HG03139 (cell line): ENCODE data around the gene SPTLC3.
"Not testable (repeated sequence)": the region's sequence is repeated elsewhere in the genome, so short reads cannot be mapped to it uniquely, and the experiment has no call there.

Experiments used
- ATAC-seq: cut with Tn5 transposase; IDR thresholded peaks from one replicate; pipeline ENCODE4 v1.9.1; 2021; ENCODE audit not compliant: unreplicated experiment

Gene SPTLC3

GRCh38 chr20:13008761-13009681, at the start of gene SPTLC3:
Gene SPTLC3 (plus strand): TSS chr20:13008972. CDS start chr20:13009268, 296 bp downstream.
- ATAC-seq: peak; percentile 24

DNA sequence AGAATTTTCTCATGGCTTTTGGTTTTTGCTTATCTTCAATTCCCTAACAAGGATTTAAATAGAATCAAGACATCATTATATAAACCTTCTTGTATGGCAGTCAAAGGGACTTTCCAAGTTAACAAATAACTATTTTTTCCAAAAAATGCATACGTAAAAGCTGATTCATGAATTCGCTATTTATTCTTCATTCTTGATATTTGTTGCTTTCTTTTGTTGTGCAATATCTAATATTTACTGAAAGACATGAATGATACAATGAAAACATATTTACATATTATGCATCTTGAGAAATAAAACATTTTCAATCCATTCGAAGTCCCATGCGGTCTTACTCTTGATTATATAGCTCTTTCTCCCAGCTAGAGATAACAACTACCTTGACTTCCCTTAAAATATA, 47.0 kb upstream of the SPTLC3 start:
- no peak for ATAC-seq

GRCh38 chr20:12962895-12963294, 45.9 kb upstream of the SPTLC3 start:
- no peak for ATAC-seq

GRCh38 chr20:12963416-12963815, 45.4 kb upstream of the SPTLC3 start:
- no peak for ATAC-seq

DNA sequence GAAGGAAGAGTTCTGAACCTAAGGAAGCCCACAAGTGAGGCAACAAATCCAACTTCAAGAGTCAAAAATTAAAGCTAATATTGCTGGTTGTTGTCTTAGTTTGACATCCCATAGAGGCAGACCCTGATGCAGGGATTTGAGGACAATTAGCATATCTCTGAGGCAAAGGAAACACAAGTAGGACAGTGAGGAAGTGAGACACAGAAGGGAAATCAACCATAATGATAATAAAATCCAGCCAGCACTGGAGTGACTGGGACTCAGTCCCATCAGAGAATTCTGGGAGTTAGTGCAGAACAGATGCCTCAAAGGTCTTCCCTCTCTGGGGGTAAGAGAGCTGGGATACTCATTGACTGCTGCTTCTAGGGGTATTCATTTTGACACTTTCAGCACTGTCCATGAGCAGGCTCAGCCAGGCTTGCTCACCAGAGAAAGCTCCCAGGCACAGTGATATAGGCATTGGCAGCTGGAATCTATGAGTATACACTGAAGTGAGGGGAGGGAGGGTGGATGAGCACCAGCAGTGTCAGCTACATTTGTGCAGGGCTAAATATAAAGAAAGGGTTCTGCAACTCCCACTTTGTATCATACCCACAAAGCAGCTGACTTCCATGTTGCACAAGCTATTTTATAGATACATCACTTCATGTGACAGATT, 43.4 kb upstream of the SPTLC3 start:
- no peak for ATAC-seq

DNA sequence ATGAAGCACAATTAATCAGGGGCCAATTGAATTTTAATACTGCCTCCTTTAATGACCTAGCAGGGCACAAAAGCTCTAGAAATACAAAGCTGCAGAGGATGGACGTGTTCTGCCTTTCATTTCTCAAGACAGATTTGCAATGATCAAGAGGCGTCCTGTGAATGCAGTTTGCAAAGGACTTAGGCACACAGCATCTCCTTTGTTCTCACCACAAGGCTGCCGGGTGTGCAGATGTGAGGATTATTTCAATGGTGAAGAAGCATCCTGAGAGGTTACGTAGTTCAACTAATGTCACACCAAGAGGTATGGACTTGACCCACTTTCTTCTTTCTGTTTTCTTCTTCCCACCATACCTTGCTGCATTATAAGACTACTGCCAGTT, 42.9 kb upstream of the SPTLC3 start:
- no peak for ATAC-seq

- ATAC-seq: no peak
Measured at GRCh38 chr20:12966468-12967085, 42.2 kb upstream of the SPTLC3 start.

GRCh38 chr20:12967932-12968331, 40.8 kb upstream of the SPTLC3 start:
- ATAC-seq: no peak

- ATAC-seq: no peak
Measured at GRCh38 chr20:12968472-12968871, 40.3 kb upstream of the SPTLC3 start.

DNA sequence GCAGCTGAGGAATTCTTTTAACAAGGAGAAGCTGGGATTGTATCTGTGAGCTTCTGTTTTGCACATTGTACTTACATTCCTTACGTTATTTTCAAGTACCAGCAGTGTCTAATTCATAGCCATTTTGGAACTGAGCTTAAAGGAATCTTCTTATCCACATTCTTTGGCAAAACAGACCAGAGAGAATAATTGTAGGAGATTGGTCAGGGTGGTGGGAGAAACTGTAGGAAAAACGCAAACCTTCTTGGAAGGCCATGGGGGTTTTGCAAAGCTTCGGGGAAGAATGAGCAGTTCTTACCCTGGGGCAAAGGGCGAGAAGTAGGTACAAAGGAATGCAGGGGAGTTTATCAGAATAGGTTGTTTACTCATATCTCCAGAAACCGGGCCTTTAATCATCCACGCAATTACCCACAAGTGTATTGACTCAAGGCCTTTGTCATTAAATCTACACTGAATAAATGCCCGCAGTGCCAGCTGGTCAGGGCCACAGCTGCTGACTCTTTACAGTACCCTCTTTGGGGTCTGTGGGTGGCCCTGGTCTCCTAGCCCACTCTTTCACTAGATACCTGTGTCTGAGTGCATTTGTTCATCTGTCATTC, 39.6 kb upstream of the SPTLC3 start:
- no peak for ATAC-seq

DNA sequence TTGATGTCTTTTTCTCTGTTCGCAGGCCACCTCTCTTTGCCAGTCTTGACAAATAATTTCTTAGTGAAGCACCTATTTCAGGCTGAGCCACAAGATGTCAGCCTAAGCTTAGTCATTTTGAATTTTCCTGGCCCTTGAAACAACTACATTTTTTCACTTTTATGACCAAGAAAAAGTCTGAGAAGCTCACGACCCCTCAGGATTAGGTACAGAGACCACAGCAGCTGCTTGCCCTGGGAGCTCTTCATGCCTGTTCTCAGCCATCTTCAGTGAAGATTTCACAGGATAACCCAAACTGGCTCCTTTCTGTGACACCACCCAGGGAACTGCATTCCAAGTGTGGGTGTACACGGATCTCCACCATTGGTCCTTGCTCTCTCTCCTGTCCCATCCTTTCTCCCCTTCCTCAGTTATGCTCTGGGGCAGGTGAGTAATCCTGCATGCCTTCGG, 38.4 kb upstream of the SPTLC3 start:
- no peak for ATAC-seq

DNA sequence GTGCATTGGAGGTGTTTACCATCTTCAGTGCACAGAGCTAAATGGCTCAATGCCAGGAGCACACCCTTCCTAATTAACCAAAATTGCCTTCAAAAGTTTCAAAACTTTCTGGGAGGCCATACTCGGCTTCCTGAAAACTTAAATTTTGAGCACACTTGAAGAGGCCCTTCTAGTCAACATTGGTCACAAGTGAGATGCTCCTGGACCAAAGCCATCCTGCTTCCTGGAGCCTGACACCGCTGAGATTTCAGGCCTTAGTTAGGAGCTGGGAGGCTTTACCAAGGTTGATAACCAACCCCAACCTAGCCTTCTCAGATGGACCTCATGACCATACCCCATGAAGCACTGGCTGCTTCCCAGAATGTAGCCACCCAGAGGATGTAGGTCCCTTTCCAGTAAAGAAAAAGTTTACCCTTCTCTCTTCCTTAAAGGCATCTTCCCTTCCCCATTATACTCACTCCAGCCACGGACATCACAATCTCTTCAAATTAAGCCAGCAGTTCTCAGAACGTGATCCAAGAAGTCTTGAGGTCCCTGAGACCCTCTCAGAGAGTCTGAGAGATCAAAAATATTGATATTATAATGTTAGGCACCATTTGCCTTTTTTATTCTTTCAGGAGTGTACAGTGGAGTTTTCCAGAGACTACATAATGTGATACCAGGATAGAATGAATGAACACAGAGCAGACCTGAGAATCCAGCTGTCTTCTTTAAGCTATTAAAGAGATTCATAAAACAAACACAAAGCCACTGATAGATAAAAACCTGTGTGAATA, 32.8 kb upstream of the SPTLC3 start:
- ATAC-seq: no peak

DNA sequence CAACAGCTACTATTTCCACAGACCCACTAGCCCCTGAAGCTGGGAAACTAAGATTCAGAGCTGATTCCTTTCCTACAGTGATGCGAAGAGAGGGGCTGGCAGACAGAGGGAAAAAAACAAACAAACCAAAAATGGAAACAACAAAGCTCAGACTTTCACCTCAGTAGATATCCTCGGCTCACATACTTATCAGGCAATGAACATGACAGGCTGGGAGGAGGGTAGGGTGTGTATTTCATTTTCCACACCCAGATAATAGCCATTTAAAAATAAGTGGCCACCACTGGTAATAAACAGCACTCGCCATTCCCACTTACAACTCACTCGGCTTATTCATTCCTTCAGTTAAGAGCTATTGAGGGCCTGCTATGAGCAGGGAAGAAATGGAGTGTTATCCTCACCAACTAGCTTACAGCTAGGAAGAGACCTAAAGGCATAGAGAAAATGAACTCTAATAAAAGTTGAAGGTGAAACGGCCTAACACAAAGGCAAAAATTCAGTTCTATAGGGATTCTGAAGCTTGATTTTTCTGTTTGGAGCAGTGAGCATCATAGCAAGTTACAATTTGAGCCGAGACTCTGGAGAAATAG, 32.0 kb upstream of the SPTLC3 start:
- no peak for ATAC-seq

- ATAC-seq: no peak
Measured at GRCh38 chr20:12977328-12978125, 31.2 kb upstream of the SPTLC3 start.

- no peak for ATAC-seq
Measured at GRCh38 chr20:12978126-12978394, 30.7 kb upstream of the SPTLC3 start.

DNA sequence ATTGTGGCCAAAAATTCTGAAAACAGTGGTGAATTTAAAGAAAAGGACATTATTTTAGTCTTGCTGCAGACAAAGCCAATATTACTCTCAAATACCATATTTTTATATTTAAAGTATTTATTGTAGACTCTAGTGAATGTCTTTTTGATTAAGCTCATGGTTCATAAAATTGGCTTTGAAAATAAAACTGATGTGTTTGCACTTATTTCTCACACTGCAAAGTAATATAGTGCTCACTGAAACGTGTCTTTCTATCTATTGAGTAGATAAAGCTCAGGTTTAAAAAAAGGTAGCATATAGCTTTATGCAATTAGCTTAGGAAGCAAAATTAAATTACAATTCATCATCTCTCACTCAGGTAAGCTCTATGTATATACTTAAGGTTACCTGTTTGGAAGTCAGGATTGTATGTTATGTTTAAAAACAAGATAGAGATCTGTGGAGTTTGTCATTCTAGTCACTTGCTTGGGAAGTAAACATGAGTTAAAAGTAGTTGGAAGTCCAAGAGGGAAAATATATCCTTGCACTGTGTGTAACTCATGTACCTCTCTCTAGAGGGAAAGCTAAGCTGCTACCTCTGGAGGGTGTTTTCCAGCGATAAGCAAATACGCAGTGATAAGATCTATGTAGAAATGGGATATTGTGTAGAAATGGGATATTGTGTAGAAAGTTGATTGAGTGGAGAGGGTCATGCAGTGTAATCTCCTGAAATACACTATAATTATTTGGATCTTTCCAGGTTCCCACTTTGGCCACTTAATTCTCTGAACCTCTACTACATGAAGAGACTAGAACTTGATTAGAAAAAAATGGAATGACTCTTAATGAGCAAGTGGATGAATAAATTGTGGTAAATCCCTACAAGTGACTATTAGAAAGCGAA, 29.9 kb upstream of the SPTLC3 start:
- no peak for ATAC-seq

GRCh38 chr20:12979713-12980112, 29.1 kb upstream of the SPTLC3 start:
- ATAC-seq: not testable (repeated sequence)

GRCh38 chr20:12982098-12982497, 26.7 kb upstream of the SPTLC3 start:
- ATAC-seq: no peak
